ENCODE data around the gene NBPF1. TPM values are rescaled to one million over a fixed set of nuclear protein-coding genes. Genes with fewer than 3 reads are reported as not detected.
"Not testable (repeated sequence)": the region's sequence is repeated elsewhere in the genome, so short reads cannot be mapped to it uniquely, and the experiment has no call there.

The NBPF1 gene
- total RNA-seq, 4 donors from 2014 or later, result 38.9 to 50.9 (median 46.5) TPM

- DNase-seq; H3K36me3 ChIP-seq; H3K9me3 ChIP-seq; H3K27ac ChIP-seq; H3K4me1 ChIP-seq; H3K27me3 ChIP-seq; intact Hi-C loops (cut with DNase I); H3K4me3 ChIP-seq (replicated peaks in 1 of 3): not testable (repeated sequence)
- WGBS, 2 donors, result 82 to 84% methylated on average over 3 to 5 of the region's 5 CpGs
Observed at GRCh38 chr1:16516694-16517410, 96.5 kb downstream of the NBPF1 start.

GRCh38 chr1:16514107-16515055, 99.0 kb downstream of the NBPF1 start, which contains the start of gene RNU1-1:
RNU1-1 (minus strand) TSS chr1:16514285.
- 3% methylated on average over 23 to 35 of the region's 40 CpGs for WGBS, 2 donors
- TF ChIP-seq POLR2A (IDR thresholded peaks at IDR 0.05), result peak; percentile 18 to 47
- intact Hi-C loops (cut with DNase I), result not testable (repeated sequence)

GRCh38 chr1:16513412-16514106, 99.8 kb downstream of the NBPF1 start:
- H3K4me3 ChIP-seq (replicated peaks in 1 of 3); H3K4me1 ChIP-seq; intact Hi-C loops (cut with DNase I); H3K9me3 ChIP-seq; H3K36me3 ChIP-seq; H3K27me3 ChIP-seq: not testable (repeated sequence)
- 8 to 18% methylated on average over 8 to 26 of the region's 26 CpGs for WGBS, 2 donors
- peak in 1 of 2 donors; percentile 13 for DNase-seq
- H3K27ac ChIP-seq, result peak overlapping the region in 2 of 3 donors; percentile 17 to 63

More at GRCh38 chr1:16514107-16515055, 99.0 kb downstream of the NBPF1 start, which contains the start of gene RNU1-1:
- H3K27me3 ChIP-seq, H3K36me3 ChIP-seq, H3K9me3 ChIP-seq, H3K4me1 ChIP-seq: not testable (repeated sequence)
- Histone ChIP-seq H3K27ac (peak within 1 kb of the TSS; percentile 63 to 86 (median 71)), H3K4me3 (replicated peaks in 1 of 3) (peak within 1 kb of the TSS in 1 of 3 donors; percentile 31)
- DNase-seq, result peak; percentile 65 to 81

- peak; percentile 19 to 27 for DNase-seq
- 62 to 72% methylated on average over 13 to 14 of the region's 15 CpGs for WGBS, 2 donors
- intact Hi-C loops (cut with DNase I), result not testable (repeated sequence)
Observed at GRCh38 chr1:16512624-16513411, 100.5 kb downstream of the NBPF1 start.

More at GRCh38 chr1:16512624-16513411, 100.5 kb downstream of the NBPF1 start:
- H3K27me3 ChIP-seq; H3K4me1 ChIP-seq; H3K9me3 ChIP-seq; H3K4me3 ChIP-seq (replicated peaks in 1 of 3); H3K36me3 ChIP-seq: not testable (repeated sequence)
- H3K27ac ChIP-seq, result peak overlapping the region in 1 of 3 donors; percentile 63

Small RNA genes within 50 kb of the gene (small RNA-seq; reads per million reads assigned to genes)
- gene RNU1-1 (not detected), gene RNU1-6P (not detected)

Other genes starting within 250 kb of the NBPF1 start
- gene SZRD1, start 246.3 kb downstream of the NBPF1 start, total RNA-seq, result 10 to 100 TPM; 59.4 to 82.8 (median 74.4) TPM
- not detected for gene SPATA21, start 176.1 kb downstream of the NBPF1 start, total RNA-seq
- 10 to 100 TPM; 43.8 to 56.8 (median 48.6) TPM for gene NECAP2, start 172.8 kb downstream of the NBPF1 start, total RNA-seq
- gene RNU1-1, start 99.3 kb downstream of the NBPF1 start, total RNA-seq, result under 1 TPM; under 0.01 TPM
- under 1 TPM; under 0.01 TPM for gene RNU1-3, start 53.4 kb upstream of the NBPF1 start, total RNA-seq
- under 1 TPM; under 0.01 TPM for gene RNU1-4, start 127.0 kb upstream of the NBPF1 start, total RNA-seq

All from thyroid gland (tissue), 4 donors.